Gastrocnemius medialis (tissue), 4 donors: Measurements from ENCODE around the gene GABARAPL2.

Source experiments
- POLR2A ChIP-seq, 2 donors: fragments of 450-650 bp; IDR thresholded peaks; one replicate each; pipeline ENCODE4 v1.6.1; 2017; ENCODE audit warnings: antibody characterized with exemption in 2 of 2, mild to moderate bottlenecking in 2 of 2, moderate library complexity in 2 of 2
- TF ChIP-seq, protein P1 (sequence below), 5 experiments: fragments of 450-650 bp in 3 of 5; fragments of 200-600 bp in 2 of 5; sonication (generic) in 2 of 5; IDR thresholded peaks in 4 of 5; conservative IDR thresholded peaks in 1 of 5; 1 replicate in 4 of 5; 2 replicates in 1 of 5; pipeline ENCODE4 v1.5.1; 2016 to 2019; ENCODE audit warnings: antibody characterized with exemption in 5 of 5, mild to moderate bottlenecking in 3 of 5, moderate library complexity in 3 of 5

DNA sequence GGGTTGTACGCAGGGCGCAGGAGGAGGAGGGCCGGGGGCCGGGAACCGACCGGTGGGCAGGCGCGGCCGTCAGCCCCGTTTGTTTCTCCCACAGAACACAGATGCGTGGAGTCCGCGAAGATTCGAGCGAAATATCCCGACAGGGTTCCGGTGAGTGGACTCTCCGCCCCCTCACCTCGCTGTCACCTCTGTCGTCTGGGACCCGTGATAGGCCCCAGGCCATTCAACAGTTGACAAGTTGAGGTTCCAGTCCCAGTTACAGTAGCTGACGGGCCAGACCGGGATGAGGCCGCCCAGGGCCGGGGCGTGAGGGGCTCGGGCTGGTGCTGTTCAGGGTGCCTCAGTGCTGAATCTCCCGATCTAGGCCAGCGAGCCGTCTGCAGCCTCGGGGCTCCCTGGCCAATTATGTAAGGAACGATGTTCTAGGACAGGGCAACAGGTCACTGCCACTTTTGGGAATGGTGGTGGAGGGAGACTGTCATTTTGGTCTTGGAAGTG is 628 bp downstream of the GABARAPL2 start:
- TF ChIP-seq, protein P1, sequence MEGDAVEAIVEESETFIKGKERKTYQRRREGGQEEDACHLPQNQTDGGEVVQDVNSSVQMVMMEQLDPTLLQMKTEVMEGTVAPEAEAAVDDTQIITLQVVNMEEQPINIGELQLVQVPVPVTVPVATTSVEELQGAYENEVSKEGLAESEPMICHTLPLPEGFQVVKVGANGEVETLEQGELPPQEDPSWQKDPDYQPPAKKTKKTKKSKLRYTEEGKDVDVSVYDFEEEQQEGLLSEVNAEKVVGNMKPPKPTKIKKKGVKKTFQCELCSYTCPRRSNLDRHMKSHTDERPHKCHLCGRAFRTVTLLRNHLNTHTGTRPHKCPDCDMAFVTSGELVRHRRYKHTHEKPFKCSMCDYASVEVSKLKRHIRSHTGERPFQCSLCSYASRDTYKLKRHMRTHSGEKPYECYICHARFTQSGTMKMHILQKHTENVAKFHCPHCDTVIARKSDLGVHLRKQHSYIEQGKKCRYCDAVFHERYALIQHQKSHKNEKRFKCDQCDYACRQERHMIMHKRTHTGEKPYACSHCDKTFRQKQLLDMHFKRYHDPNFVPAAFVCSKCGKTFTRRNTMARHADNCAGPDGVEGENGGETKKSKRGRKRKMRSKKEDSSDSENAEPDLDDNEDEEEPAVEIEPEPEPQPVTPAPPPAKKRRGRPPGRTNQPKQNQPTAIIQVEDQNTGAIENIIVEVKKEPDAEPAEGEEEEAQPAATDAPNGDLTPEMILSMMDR (IDR thresholded peaks at IDR 0.05 in 4 of 5, conservative IDR thresholded peaks at IDR 0.05 in 1 of 5) = no peak
- TF ChIP-seq POLR2A (IDR thresholded peaks at IDR 0.05) = no peak
